ENCODE results near the gene PRDM16.

DNA sequence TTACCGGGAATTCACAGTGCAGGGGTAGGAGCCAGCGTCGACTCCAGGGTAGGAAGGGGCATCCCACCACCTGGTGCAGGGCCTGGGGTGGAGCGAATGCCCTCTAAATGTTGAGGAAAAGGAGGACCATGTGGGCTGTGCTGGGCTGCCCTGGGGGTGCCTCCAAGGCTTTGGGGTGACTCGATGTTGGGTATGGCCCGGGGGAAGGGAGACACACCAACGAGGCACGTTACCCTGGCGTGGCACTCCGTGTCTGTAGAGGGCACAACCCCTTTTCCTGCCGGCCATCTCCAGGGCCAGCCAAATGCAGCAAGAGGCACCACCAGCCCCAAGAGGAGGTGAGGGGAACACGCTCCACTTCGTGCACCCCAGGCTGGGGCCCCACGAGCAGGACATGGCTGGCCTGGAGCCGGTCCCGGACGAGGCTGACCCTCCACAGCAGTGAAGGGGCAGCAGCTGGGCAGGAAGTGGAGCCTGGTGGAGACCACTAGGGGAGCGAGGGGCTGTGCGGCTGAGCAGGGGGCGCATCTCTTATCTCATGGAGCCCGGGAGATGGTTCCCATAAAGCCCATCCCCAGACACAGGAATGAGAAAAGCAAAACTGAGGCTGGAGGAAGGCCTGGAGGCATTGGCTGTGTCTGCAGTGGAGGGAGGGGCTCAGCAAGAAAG lies 36.5 kb upstream of the PRDM16 start:
- TF ChIP-seq, protein P1, sequence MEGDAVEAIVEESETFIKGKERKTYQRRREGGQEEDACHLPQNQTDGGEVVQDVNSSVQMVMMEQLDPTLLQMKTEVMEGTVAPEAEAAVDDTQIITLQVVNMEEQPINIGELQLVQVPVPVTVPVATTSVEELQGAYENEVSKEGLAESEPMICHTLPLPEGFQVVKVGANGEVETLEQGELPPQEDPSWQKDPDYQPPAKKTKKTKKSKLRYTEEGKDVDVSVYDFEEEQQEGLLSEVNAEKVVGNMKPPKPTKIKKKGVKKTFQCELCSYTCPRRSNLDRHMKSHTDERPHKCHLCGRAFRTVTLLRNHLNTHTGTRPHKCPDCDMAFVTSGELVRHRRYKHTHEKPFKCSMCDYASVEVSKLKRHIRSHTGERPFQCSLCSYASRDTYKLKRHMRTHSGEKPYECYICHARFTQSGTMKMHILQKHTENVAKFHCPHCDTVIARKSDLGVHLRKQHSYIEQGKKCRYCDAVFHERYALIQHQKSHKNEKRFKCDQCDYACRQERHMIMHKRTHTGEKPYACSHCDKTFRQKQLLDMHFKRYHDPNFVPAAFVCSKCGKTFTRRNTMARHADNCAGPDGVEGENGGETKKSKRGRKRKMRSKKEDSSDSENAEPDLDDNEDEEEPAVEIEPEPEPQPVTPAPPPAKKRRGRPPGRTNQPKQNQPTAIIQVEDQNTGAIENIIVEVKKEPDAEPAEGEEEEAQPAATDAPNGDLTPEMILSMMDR (conservative IDR thresholded peaks at IDR 0.05; ENCODE audit: low read depth, low read length), result no peak
- TF ChIP-seq POLR2A (IDR thresholded peaks at IDR 0.05; ENCODE audit: low read depth, low read length) (no peak), RAD21 (IDR thresholded peaks at IDR 0.05; ENCODE audit: low read length) (no peak), CEBPB (IDR thresholded peaks at IDR 0.05; ENCODE audit: low read depth, low read length) (no peak), RFX5 (IDR thresholded peaks at IDR 0.05; ENCODE audit: low read depth, low read length) (no peak), MXI1 (IDR thresholded peaks at IDR 0.05; ENCODE audit: borderline replicate concordance, low read depth, low read length) (no peak), MAFK (IDR thresholded peaks at IDR 0.05; ENCODE audit: low read depth, low read length) (no peak)
- TF ChIP-seq, protein P2, sequence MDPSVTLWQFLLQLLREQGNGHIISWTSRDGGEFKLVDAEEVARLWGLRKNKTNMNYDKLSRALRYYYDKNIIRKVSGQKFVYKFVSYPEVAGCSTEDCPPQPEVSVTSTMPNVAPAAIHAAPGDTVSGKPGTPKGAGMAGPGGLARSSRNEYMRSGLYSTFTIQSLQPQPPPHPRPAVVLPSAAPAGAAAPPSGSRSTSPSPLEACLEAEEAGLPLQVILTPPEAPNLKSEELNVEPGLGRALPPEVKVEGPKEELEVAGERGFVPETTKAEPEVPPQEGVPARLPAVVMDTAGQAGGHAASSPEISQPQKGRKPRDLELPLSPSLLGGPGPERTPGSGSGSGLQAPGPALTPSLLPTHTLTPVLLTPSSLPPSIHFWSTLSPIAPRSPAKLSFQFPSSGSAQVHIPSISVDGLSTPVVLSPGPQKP (IDR thresholded peaks at IDR 0.05; ENCODE audit: borderline replicate concordance, low read depth, low read length), result no peak
- TF ChIP-seq, protein P3, sequence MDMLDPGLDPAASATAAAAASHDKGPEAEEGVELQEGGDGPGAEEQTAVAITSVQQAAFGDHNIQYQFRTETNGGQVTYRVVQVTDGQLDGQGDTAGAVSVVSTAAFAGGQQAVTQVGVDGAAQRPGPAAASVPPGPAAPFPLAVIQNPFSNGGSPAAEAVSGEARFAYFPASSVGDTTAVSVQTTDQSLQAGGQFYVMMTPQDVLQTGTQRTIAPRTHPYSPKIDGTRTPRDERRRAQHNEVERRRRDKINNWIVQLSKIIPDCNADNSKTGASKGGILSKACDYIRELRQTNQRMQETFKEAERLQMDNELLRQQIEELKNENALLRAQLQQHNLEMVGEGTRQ (IDR thresholded peaks at IDR 0.05; ENCODE audit: low read depth, low read length), result no peak
